Measurements from ENCODE around the gene MLN.

Gene MLN

GRCh38 chr6:33841868-33842267, 38.1 kb upstream of the MLN start:
- no peaks in the 10 kb centered on the region for H3K9me2 ChIP-seq (replicated peaks; ENCODE audit: low read depth, low read length)
- H2AFZ ChIP-seq (ENCODE audit: low read length) = no peak overlapping the region
- no peaks in the 10 kb centered on the region for H3K27me3 ChIP-seq (ENCODE audit: insufficient read depth, low read length, poor library complexity, severe bottlenecking)

DNA sequence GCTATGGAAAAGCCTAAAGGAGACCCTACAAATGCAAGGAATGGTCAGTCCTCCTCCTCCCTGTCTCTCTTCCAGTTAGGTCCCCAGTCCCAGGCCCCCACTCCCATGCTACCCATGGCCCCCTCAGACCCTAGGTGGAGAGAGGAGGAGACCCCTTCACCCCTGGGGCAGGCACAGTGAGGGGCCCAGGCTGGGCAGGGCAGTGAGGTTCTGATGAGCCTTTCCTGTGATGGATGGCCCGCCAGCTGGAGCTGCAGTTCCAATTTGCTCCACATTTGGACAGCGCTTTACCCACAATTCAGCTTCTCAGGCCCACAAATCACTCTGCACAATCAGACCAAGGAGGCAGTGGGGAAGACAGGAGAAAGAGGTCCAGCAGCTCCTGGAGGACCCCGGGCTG, 37.3 kb upstream of the MLN start:
- Histone ChIP-seq H3K9me2 (replicated peaks; ENCODE audit: low read depth, low read length) (no peaks in the 10 kb centered on the region), H2AFZ (ENCODE audit: low read length) (no peak overlapping the region), H3K4me1 (ENCODE audit: insufficient read depth, low read length, poor library complexity, severe bottlenecking) (peaks cover 54% of the 10 kb centered on the region), H3K79me2 (ENCODE audit: insufficient read depth, low read length) (no peaks in the 10 kb centered on the region), H3K27me3 (ENCODE audit: insufficient read depth, low read length, poor library complexity, severe bottlenecking) (no peaks in the 10 kb centered on the region), H3K9me3 (ENCODE audit: insufficient read depth, low read depth, low read length) (no peaks in the 10 kb centered on the region), H3K9ac (ENCODE audit: low read depth, low read length, poor library complexity, severe bottlenecking) (peak overlapping the region; percentile 34), H3K4me3 (ENCODE audit: low read length, poor library complexity, severe bottlenecking) (no peak overlapping the region), H3K36me3 (ENCODE audit: insufficient read depth, low read length) (no peaks in the 10 kb centered on the region), H4K20me1 (ENCODE audit: insufficient read depth, low read length, poor library complexity, severe bottlenecking) (no peaks in the 10 kb centered on the region), H3K4me2 (ENCODE audit: low read depth, low read length, poor library complexity, severe bottlenecking) (no peak overlapping the region), H3F3A (ENCODE audit: low read depth) (no peaks in the 10 kb centered on the region)
- TF ChIP-seq CTCF (conservative IDR thresholded peaks at IDR 0.05; ENCODE audit: low read length) (peak; percentile 12; the same call in 1 of the 2 replicates), EZH2phosphoT487 (IDR thresholded peaks at IDR 0.05; ENCODE audit: borderline replicate concordance) (no peak)

More at GRCh38 chr6:33841868-33842267, 38.1 kb upstream of the MLN start:
- Histone ChIP-seq H3F3A (ENCODE audit: low read depth) (peaks cover 3% of the 10 kb centered on the region; the same call in 1 of the 2 replicates), H3K36me3 (ENCODE audit: insufficient read depth, low read length) (no peaks in the 10 kb centered on the region), H3K4me2 (ENCODE audit: low read depth, low read length, poor library complexity, severe bottlenecking) (no peak overlapping the region), H3K4me1 (ENCODE audit: insufficient read depth, low read length, poor library complexity, severe bottlenecking) (peaks cover 62% of the 10 kb centered on the region), H3K9me3 (ENCODE audit: insufficient read depth, low read depth, low read length) (no peaks in the 10 kb centered on the region), H3K4me3 (ENCODE audit: low read length, poor library complexity, severe bottlenecking) (no peak overlapping the region), H4K20me1 (ENCODE audit: insufficient read depth, low read length, poor library complexity, severe bottlenecking) (no peaks in the 10 kb centered on the region), H3K9ac (ENCODE audit: low read depth, low read length, poor library complexity, severe bottlenecking) (no peak overlapping the region), H3K79me2 (ENCODE audit: insufficient read depth, low read length) (no peaks in the 10 kb centered on the region)
- TF ChIP-seq CTCF (conservative IDR thresholded peaks at IDR 0.05; ENCODE audit: low read length) = no peak
- no peak for TF ChIP-seq EZH2phosphoT487 (IDR thresholded peaks at IDR 0.05; ENCODE audit: borderline replicate concordance)

GRCh38 chr6:33840048-33840926, 36.5 kb upstream of the MLN start:
- no peak overlapping the region for H2AFZ ChIP-seq (ENCODE audit: low read length)
- peak overlapping the region; percentile 34 for H3K9ac ChIP-seq (ENCODE audit: low read depth, low read length, poor library complexity, severe bottlenecking)

More at GRCh38 chr6:33840048-33840926, 36.5 kb upstream of the MLN start:
- peak overlapping the region; percentile 27 for H3K4me3 ChIP-seq (ENCODE audit: low read length, poor library complexity, severe bottlenecking)
- no peaks in the 10 kb centered on the region for H3K79me2 ChIP-seq (ENCODE audit: insufficient read depth, low read length)
- peak overlapping the region; percentile 56 for H3K4me2 ChIP-seq (ENCODE audit: low read depth, low read length, poor library complexity, severe bottlenecking)
- H3K9me2 ChIP-seq (replicated peaks; ENCODE audit: low read depth, low read length) = no peaks in the 10 kb centered on the region
- no peaks in the 10 kb centered on the region for H3F3A ChIP-seq (ENCODE audit: low read depth)
- no peaks in the 10 kb centered on the region for H3K27me3 ChIP-seq (ENCODE audit: insufficient read depth, low read length, poor library complexity, severe bottlenecking)
- TF ChIP-seq EZH2phosphoT487 (IDR thresholded peaks at IDR 0.05; ENCODE audit: borderline replicate concordance) (no peak), CTCF (conservative IDR thresholded peaks at IDR 0.05; ENCODE audit: low read length) (no peak)
- peaks cover 47% of the 10 kb centered on the region for H3K4me1 ChIP-seq (ENCODE audit: insufficient read depth, low read length, poor library complexity, severe bottlenecking)
- no peaks in the 10 kb centered on the region for H4K20me1 ChIP-seq (ENCODE audit: insufficient read depth, low read length, poor library complexity, severe bottlenecking)
- H3K36me3 ChIP-seq (ENCODE audit: insufficient read depth, low read length) = no peaks in the 10 kb centered on the region
- H3K9me3 ChIP-seq (ENCODE audit: insufficient read depth, low read depth, low read length) = no peaks in the 10 kb centered on the region
